MG63 (cell line): ENCODE results near the gene TFE3. TPM values are rescaled to one million over a fixed set of nuclear protein-coding genes. Genes with fewer than 3 reads are reported as not detected.

ENCODE experiments used
- DNase-seq: peaks from one replicate; pipeline ENCODE4 v3.0.0-alpha.2; 2020
- H3K27me3 ChIP-seq: fragments of 250-450 bp; sonication (Bioruptor Pico); 2 replicates; pipeline ENCODE4 v1.5.1; 2020; ENCODE audit warnings: mild to moderate bottlenecking, moderate library complexity
- H3K36me3 ChIP-seq: fragments of 250-450 bp; sonication (Bioruptor Pico); 2 replicates; pipeline ENCODE4 v1.5.1; 2020; ENCODE audit warnings: mild to moderate bottlenecking, moderate library complexity
- H3K4me3 ChIP-seq: fragments of 250-450 bp; sonication (Bioruptor Pico); 2 replicates; pipeline ENCODE4 v1.5.1; 2020; ENCODE audit warnings: mild to moderate bottlenecking, moderate library complexity
- H3K9me3 ChIP-seq: fragments of 250-450 bp; sonication (Bioruptor Pico); 2 replicates; pipeline ENCODE4 v1.5.1; 2020; ENCODE audit warnings: mild to moderate bottlenecking, moderate library complexity
- total RNA-seq: library from RNA; depleted of rRNA; stranded (reverse); fragments of >200 nt; shearing (Covaris generic); gene quantifications from 2 replicates; pipeline ENCODE4 v1.2.3, GENCODE V29; 2014; ENCODE audit warnings: low replicate concordance

TFE3 gene
- total RNA-seq, 1 experiment from 2014 or later, result 49.3 TPM

DNA sequence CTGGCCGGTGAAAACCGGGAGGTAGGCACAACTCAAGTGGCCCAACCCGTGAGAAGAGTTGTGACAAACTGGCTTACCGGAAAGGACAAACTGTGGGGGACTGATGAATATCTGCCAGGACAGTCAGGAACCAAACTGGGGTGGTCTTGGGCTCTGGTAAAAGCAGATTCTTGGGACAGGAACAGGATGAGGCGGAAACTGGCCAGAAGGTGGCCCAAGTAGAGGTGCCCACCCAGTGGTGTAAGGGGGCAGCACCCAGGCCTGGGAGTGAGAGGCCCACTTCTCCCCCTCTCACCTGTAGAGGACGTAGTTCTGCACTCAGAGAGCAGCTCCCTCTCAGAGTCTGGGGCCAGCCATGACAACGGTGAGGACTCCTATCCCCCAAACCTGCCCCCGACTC lies 21.6 kb upstream of the TFE3 start:
- Histone ChIP-seq H3K36me3 (no peaks in the 10 kb centered on the region), H3K27me3 (no peaks in the 10 kb centered on the region), H3K9me3 (no peaks in the 10 kb centered on the region), H3K4me3 (no peak overlapping the region)
- DNase-seq, result no peak

- H3K36me3 ChIP-seq, result no peaks in the 10 kb centered on the region
- no peak overlapping the region for H3K4me3 ChIP-seq
- no peak for DNase-seq
- H3K27me3 ChIP-seq, result no peaks in the 10 kb centered on the region
- H3K9me3 ChIP-seq, result no peaks in the 10 kb centered on the region
These were observed 21.1 kb upstream of the TFE3 start for GRCh38 chrX:49064303-49064702.

DNA sequence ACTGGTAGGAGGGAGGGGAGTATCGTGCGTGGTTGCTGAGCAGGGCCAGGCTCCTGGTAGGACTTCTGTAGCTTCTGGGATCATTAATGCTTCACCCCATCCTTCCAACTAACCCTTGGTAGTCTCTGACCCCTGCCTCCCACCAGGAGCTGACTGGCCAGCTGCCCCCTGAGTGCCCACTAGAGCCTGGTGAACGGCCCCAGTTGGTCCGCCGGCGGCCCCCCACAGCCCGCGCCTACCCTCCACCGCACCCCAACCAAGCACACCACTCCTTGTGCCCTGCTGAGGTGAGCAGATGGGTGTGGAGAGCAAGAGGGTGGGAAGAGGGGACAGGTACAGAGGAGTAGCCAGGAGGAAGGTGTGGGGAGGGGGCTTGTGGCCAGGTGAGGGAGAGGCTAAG lies 20.6 kb upstream of the TFE3 start:
- no peak for DNase-seq
- Histone ChIP-seq H3K36me3 (no peaks in the 10 kb centered on the region), H3K9me3 (no peaks in the 10 kb centered on the region), H3K27me3 (no peaks in the 10 kb centered on the region), H3K4me3 (no peak overlapping the region)

- no peak for DNase-seq
- Histone ChIP-seq H3K4me3 (no peak overlapping the region), H3K9me3 (no peaks in the 10 kb centered on the region), H3K36me3 (no peaks in the 10 kb centered on the region), H3K27me3 (no peaks in the 10 kb centered on the region)
These were observed 18.8 kb upstream of the TFE3 start for GRCh38 chrX:49061916-49062315.

GRCh38 chrX:49061490-49061889 lies 18.3 kb upstream of the TFE3 start:
- no peaks in the 10 kb centered on the region for H3K27me3 ChIP-seq

DNA sequence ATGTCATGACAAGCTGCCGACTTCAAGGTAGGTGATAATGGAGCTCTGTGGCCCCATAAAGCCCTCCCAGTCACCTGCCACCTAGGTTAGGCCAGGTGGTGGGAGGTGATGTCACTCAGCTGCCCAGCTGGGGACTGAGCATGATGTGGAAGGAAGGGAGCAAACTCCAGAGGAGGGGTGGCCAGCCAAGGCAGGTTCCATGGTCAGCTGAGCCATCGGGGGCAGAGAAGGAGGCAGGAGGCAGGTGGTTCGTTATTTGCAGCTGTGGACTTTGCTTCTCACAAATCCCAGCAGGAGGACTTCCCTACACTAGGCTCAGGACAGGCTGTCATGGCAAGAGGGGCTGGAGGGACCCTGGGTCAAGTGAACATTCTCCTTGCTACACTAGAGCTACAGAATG lies 17.8 kb upstream of the TFE3 start:
- Histone ChIP-seq H3K4me3 (no peak overlapping the region), H3K9me3 (no peaks in the 10 kb centered on the region), H3K27me3 (no peaks in the 10 kb centered on the region), H3K36me3 (no peaks in the 10 kb centered on the region)
- no peak for DNase-seq

More at GRCh38 chrX:49061490-49061889, 18.3 kb upstream of the TFE3 start:
- Histone ChIP-seq H3K9me3 (no peaks in the 10 kb centered on the region), H3K36me3 (no peaks in the 10 kb centered on the region), H3K4me3 (no peak overlapping the region)
- DNase-seq, result no peak

DNA sequence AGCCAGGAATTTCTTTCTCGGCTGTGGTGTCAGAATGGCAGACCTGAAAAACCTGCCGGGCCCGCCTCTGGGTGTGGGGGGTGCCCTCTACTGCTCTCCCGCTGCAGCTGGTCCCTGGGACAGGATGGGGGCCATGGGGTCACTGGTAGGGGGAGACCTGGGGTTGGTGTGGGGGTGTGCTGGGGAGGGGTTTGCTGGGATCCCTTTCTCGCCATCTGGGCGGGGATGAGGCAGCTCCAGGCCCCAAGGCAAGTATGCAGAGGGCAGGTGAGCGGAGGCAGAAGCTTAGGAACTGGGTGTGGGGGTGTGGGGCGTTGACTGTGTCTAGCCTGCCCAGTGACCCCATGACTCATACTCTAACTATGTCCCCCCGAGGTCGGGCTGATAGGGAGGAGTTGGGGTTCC lies 16.5 kb upstream of the TFE3 start:
- Histone ChIP-seq H3K4me3 (no peak overlapping the region), H3K36me3 (no peaks in the 10 kb centered on the region), H3K27me3 (no peaks in the 10 kb centered on the region), H3K9me3 (no peaks in the 10 kb centered on the region)
- no peak for DNase-seq

- no peaks in the 10 kb centered on the region for H3K9me3 ChIP-seq
- no peaks in the 10 kb centered on the region for H3K27me3 ChIP-seq
- DNase-seq, result no peak
- no peaks in the 10 kb centered on the region for H3K36me3 ChIP-seq
- H3K4me3 ChIP-seq, result no peak overlapping the region
These were observed 16.0 kb upstream of the TFE3 start for GRCh38 chrX:49059201-49059600.

DNA sequence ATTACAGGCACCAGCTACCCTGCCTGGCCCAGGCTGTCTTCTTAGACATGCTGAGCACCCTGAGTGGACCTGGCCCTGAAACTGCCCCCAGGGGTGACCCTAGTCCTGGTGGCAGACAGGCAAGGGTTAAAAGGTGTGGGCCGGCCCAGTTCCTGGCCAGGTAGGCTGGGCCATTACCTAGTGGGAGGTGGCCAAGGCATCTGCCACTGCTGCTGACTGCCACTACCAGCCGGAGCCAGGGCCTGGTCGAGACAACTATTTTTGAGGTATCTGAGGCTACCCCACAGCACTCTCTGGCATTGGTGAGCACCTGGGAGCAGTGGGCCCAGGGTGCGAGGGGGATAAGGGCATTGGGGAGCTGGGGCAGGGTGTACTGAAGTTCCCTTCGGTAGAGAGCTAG lies 15.6 kb upstream of the TFE3 start, which contains the start of gene CCDC120:
CCDC120 (plus strand) TSS at position 206 of the 400 bp plus-strand sequence. CDS start 3,043 bp downstream, outside the sequence.
- Histone ChIP-seq H3K4me3 (no peak within 1 kb of the TSS), H3K27me3 (no peaks in the 10 kb centered on the region), H3K9me3 (no peaks in the 10 kb centered on the region), H3K36me3 (no peaks in the 10 kb centered on the region)
- DNase-seq, result no peak

GRCh38 chrX:49054073-49054762 lies 11.1 kb upstream of the TFE3 start:
- Histone ChIP-seq H3K4me3 (peak overlapping the region; percentile 53), H3K9me3 (no peaks in the 10 kb centered on the region), H3K27me3 (no peaks in the 10 kb centered on the region), H3K36me3 (no peaks in the 10 kb centered on the region)
- DNase-seq, result no peak

DNA sequence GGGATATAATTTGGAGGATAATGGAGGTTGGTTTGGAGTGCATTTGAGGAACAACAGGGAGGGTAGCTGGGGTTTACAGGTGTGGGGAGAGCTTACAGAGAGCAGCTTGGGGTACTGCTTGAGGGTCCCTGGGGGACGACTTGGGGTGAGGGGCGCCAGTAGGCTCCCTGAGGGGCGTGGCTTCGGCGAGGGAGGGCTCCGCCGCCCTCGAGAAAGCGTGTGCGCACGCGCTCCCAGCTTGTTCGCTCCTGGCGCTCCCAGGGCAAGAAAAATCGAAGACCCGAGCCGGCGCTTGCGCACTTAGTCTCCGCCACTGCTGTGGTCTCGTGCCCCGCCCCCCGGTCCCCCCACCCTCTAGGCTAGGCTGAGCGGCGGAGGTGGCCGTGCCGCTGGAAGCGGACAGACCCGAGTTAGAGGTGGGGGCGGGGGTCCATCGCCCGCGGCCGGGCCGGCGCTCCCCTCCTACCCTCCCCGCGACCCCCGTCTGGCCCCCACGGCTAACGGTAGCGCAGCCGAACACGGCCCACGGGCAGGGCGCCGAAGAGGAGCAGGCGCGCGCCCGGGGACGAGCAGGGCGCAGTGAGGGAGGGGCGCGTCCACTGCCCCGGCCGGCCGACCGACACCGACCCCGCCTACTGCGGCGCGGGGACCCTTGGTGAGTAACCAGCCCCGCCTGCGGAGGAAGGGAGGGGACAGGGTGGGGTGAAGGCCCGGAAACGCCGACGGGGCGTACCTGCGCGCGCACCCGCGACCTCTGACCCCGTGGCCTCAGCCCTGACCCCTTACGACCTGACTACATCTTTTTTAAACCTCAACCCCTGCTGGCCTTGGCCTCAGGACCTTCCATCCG lies 10.3 kb upstream of the TFE3 start:
- H3K27me3 ChIP-seq, result no peaks in the 10 kb centered on the region
- DNase-seq, result peak; percentile 65
- no peaks in the 10 kb centered on the region for H3K9me3 ChIP-seq
- peak overlapping the region; percentile 53 for H3K4me3 ChIP-seq
- no peaks in the 10 kb centered on the region for H3K36me3 ChIP-seq

GRCh38 chrX:49043987-49044281 lies 777 bp upstream of the TFE3 start:
- Histone ChIP-seq H3K27me3 (no peaks in the 10 kb centered on the region), H3K4me3 (peak overlapping the region; percentile 17; the same call in 1 of the 2 replicates), H3K36me3 (peaks cover 11% of the 10 kb centered on the region), H3K9me3 (no peaks in the 10 kb centered on the region)
- no peak for DNase-seq

DNA sequence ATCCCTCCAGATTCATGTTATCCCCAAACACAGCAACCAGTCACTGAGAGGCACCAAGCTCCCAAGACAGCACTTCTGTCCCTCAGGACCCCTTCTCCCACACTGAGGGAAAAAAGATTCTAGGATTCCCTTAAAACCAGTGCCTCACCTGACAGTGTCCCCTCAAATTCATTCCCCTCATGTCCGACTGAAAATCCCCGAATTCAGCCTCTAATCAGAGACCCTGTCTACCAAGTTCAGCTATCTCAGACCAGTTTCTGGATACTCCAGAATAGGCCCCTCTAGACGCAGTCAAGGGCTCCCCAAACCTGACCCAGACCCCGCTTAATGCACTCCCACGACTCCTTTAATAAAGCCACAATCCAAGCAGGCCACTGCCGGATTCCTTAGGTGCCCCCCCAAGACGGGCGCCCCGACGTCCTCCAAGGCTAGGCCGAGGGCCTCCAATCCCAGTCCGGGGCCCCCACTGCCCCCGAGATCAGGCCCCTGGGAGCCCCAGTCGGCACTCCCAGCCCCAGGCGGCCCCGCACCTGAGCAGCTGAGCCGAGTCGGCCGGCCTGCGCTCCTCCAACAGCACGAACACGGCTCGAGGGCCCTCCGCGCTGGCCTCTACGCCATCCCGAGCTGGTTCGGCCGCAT lies 457 bp downstream of the TFE3 start:
- H3K27me3 ChIP-seq, result no peaks in the 10 kb centered on the region
- H3K36me3 ChIP-seq, result peaks cover 23% of the 10 kb centered on the region
- no peaks in the 10 kb centered on the region for H3K9me3 ChIP-seq
- H3K4me3 ChIP-seq, result peak overlapping the region; percentile 86
- DNase-seq, result no peak

DNA sequence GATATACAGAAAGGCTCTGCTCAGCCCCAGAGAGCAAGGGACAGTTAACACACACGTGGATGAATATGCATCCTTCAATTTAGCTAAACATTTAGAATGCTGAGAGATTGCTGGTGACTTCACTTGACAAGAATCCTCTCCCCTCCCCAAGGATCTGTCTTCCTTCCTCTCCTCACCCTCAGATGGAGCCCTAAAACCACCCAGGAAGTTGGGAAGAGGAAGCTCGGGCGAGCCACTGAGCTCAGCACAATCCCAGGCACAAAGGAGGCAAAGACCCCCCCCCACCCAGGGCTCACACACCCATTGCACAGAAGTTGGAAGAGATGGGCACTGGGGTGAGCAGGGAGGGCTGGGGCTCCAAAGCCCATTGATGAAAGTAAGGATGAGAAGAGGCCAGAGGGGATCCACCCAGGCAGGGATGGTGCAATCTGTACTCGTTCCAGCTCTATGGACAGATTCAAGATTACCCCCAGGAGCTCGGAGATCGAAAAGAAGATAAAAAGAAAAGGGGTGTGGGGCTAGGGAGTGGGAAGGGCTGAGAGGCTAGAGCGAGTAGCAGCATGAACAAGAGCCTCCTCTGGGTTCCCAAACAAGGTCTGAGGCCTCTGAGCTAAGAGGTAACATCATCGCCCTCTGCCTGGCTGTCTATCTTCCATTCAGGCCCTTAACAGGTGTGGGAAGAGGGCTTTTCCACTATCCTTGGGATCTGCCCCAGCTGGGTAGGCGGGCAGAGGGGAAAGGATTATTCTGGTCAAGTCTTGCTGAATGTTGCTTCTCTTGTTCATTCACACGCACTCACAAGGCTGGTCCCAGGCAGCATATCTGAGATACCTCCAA lies 1.2 kb downstream of the TFE3 start:
- H3K27me3 ChIP-seq, result no peaks in the 10 kb centered on the region

GRCh38 chrX:49040376-49040955 lies 2.7 kb downstream of the TFE3 start:
- no peaks in the 10 kb centered on the region for H3K27me3 ChIP-seq
- DNase-seq, result no peak
- H3K4me3 ChIP-seq, result peak overlapping the region; percentile 86
- no peaks in the 10 kb centered on the region for H3K9me3 ChIP-seq
- peaks cover 29% of the 10 kb centered on the region for H3K36me3 ChIP-seq

More for the DNA sequence above, 1.2 kb downstream of the TFE3 start:
- Histone ChIP-seq H3K4me3 (peak overlapping the region; percentile 86), H3K36me3 (peaks cover 24% of the 10 kb centered on the region), H3K9me3 (no peaks in the 10 kb centered on the region)
- DNase-seq, result peak; percentile 44

GRCh38 chrX:49039598-49040375 lies 3.4 kb downstream of the TFE3 start:
- Histone ChIP-seq H3K36me3 (peaks cover 29% of the 10 kb centered on the region), H3K27me3 (no peaks in the 10 kb centered on the region), H3K4me3 (peak overlapping the region; percentile 86), H3K9me3 (no peaks in the 10 kb centered on the region)
- DNase-seq, result peak; percentile 89
